Muscle of leg (tissue), 11 donors: ENCODE results near the gene CEMIP2. TPM values are rescaled to one million over a fixed set of nuclear protein-coding genes. Genes with fewer than 3 reads are reported as not detected.

Experiments
- DNase-seq: peaks from one replicate; pipeline ENCODE4 v3.0.0; 2013
- H3K27ac ChIP-seq: one replicate; pipeline ENCODE4 v1.5.1; 2013; ENCODE audit warnings: mild to moderate bottlenecking, low read length, control low read depth
- H3K27me3 ChIP-seq: one replicate; pipeline ENCODE4 v1.6.1; 2013; ENCODE audit warnings: low read length; ENCODE audit not compliant: control insufficient read depth, insufficient read depth
- H3K36me3 ChIP-seq: one replicate; pipeline ENCODE4 v1.6.1; 2013; ENCODE audit warnings: low read length; ENCODE audit not compliant: control insufficient read depth, insufficient read depth
- H3K4me1 ChIP-seq: one replicate; pipeline ENCODE4 v1.6.1; 2013; ENCODE audit warnings: low read length; ENCODE audit not compliant: control insufficient read depth, insufficient read depth
- H3K4me3 ChIP-seq: one replicate; pipeline ENCODE4 v1.5.1; 2013; ENCODE audit warnings: low read length, control low read depth
- H3K9me3 ChIP-seq: replicated peaks from 2 replicates; pipeline ENCODE4 v1.6.1; 2013; ENCODE audit warnings: low read depth, low read length; ENCODE audit not compliant: control insufficient read depth
- WGBS: methylation state at CpG from one replicate; pipeline ENCODE4 v1.1.5; 2013; ENCODE audit warnings: missing lambda C conversion rate; ENCODE audit not compliant: insufficient coverage; 5-methylcytosine and 5-hydroxymethylcytosine counted together
- polyA plus RNA-seq, 8 donors: library from polyadenylated mRNA; unstranded; fragments of 120-200 nt; gene quantifications; one replicate each; pipeline versions ENCODE4 v1.2.1 to v1.2.3, GENCODE V29; 2013; ENCODE audit warnings: inconsistent platforms in 1 of 8, low replicate concordance in 1 of 8; ENCODE audit not compliant: insufficient read length in 8 of 8, insufficient read depth in 1 of 8
- total RNA-seq: library from RNA; stranded (reverse); fragments of 120-200 nt; gene quantifications from one replicate; pipeline ENCODE4 v1.2.4, GENCODE V29; 2013

The CEMIP2 gene
- total and polyA plus RNA-seq, 9 donors = 19.9 to 44.6 (median 26.3) TPM

GRCh38 chr9:71655778-71656177 lies 112.5 kb downstream of the CEMIP2 start:
- H3K4me1 ChIP-seq = no peaks in the 10 kb centered on the region
- H3K27me3 ChIP-seq = no peaks in the 10 kb centered on the region
- no peaks in the 10 kb centered on the region for H3K36me3 ChIP-seq
- WGBS = 83% methylated on average over 1 of the region's 1 CpG
- H3K27ac ChIP-seq = no peak overlapping the region
- H3K4me3 ChIP-seq = no peak overlapping the region
- H3K9me3 ChIP-seq = no peaks in the 10 kb centered on the region
- no peak for DNase-seq

- Histone ChIP-seq H3K27ac (no peak overlapping the region), H3K27me3 (no peaks in the 10 kb centered on the region), H3K4me1 (no peaks in the 10 kb centered on the region), H3K36me3 (no peaks in the 10 kb centered on the region), H3K4me3 (no peak overlapping the region), H3K9me3 (no peaks in the 10 kb centered on the region)
- no CpG with 5 or more reads among the region's 6 CpGs for WGBS
- DNase-seq = no peak
Measured at GRCh38 chr9:71655141-71655540, 113.2 kb downstream of the CEMIP2 start.

- no peak for DNase-seq
- Histone ChIP-seq H3K27me3 (no peaks in the 10 kb centered on the region), H3K27ac (no peak overlapping the region), H3K4me3 (no peak overlapping the region), H3K9me3 (no peaks in the 10 kb centered on the region), H3K36me3 (no peaks in the 10 kb centered on the region), H3K4me1 (peaks cover 2% of the 10 kb centered on the region)
Measured at GRCh38 chr9:71652480-71652879, 115.8 kb downstream of the CEMIP2 start.

GRCh38 chr9:71648453-71648852 lies 119.9 kb downstream of the CEMIP2 start:
- Histone ChIP-seq H3K36me3 (no peaks in the 10 kb centered on the region), H3K4me1 (peaks cover 8% of the 10 kb centered on the region), H3K27me3 (no peaks in the 10 kb centered on the region), H3K4me3 (no peak overlapping the region), H3K9me3 (no peaks in the 10 kb centered on the region), H3K27ac (no peak overlapping the region)
- whole genome bisulfite sequencing = 75% methylated on average over 1 of the region's 1 CpG
- no peak for DNase-seq

- no peak overlapping the region for H3K4me3 ChIP-seq
Measured at GRCh38 chr9:71647094-71647591, 121.2 kb downstream of the CEMIP2 start.

GRCh38 chr9:71646131-71646530 lies 122.2 kb downstream of the CEMIP2 start:
- Histone ChIP-seq H3K27ac (no peak overlapping the region), H3K27me3 (no peaks in the 10 kb centered on the region), H3K4me3 (no peak overlapping the region), H3K36me3 (no peaks in the 10 kb centered on the region), H3K4me1 (peaks cover 8% of the 10 kb centered on the region), H3K9me3 (no peaks in the 10 kb centered on the region)
- WGBS = no CpG with 5 or more reads among the region's 1 CpG
- DNase-seq = no peak

More at GRCh38 chr9:71647094-71647591, 121.2 kb downstream of the CEMIP2 start:
- Histone ChIP-seq H3K4me1 (peaks cover 8% of the 10 kb centered on the region), H3K36me3 (no peaks in the 10 kb centered on the region), H3K27me3 (no peaks in the 10 kb centered on the region), H3K9me3 (no peaks in the 10 kb centered on the region), H3K27ac (no peak overlapping the region)
- 0% methylated on average over 3 of the region's 7 CpGs for WGBS
- peak; percentile 91 for DNase-seq

GRCh38 chr9:71644819-71645362 lies 123.4 kb downstream of the CEMIP2 start:
- Histone ChIP-seq H3K9me3 (no peaks in the 10 kb centered on the region), H3K4me3 (no peak overlapping the region), H3K27me3 (no peaks in the 10 kb centered on the region), H3K36me3 (no peaks in the 10 kb centered on the region), H3K27ac (no peak overlapping the region), H3K4me1 (peaks cover 8% of the 10 kb centered on the region)
- no CpG with 5 or more reads among the region's 1 CpG for WGBS
- DNase-seq = no peak

- H3K27me3 ChIP-seq = no peaks in the 10 kb centered on the region
- DNase-seq = no peak
- H3K9me3 ChIP-seq = no peaks in the 10 kb centered on the region
- WGBS = 47% methylated on average over 2 of the region's 2 CpGs
- no peak overlapping the region for H3K4me3 ChIP-seq
- no peak overlapping the region for H3K27ac ChIP-seq
- H3K4me1 ChIP-seq = peaks cover 8% of the 10 kb centered on the region
- no peaks in the 10 kb centered on the region for H3K36me3 ChIP-seq
Measured at GRCh38 chr9:71643330-71643729, 125.0 kb downstream of the CEMIP2 start.

- H3K36me3 ChIP-seq = no peaks in the 10 kb centered on the region
- WGBS = 86% methylated on average over 5 of the region's 5 CpGs
- peaks cover 2% of the 10 kb centered on the region for H3K4me1 ChIP-seq
- no peak overlapping the region for H3K4me3 ChIP-seq
- no peaks in the 10 kb centered on the region for H3K27me3 ChIP-seq
- no peaks in the 10 kb centered on the region for H3K9me3 ChIP-seq
- H3K27ac ChIP-seq = no peak overlapping the region
- peak; percentile 63 for DNase-seq
Measured at GRCh38 chr9:71642056-71642455, 126.3 kb downstream of the CEMIP2 start.

GRCh38 chr9:71638627-71639026 lies 129.7 kb downstream of the CEMIP2 start:
- DNase-seq = peak; percentile 83
- Histone ChIP-seq H3K4me1 (no peaks in the 10 kb centered on the region), H3K27ac (peak overlapping the region; percentile 62), H3K27me3 (no peaks in the 10 kb centered on the region), H3K4me3 (no peak overlapping the region), H3K9me3 (no peaks in the 10 kb centered on the region), H3K36me3 (no peaks in the 10 kb centered on the region)
- 29% methylated on average over 3 of the region's 7 CpGs for WGBS

GRCh38 chr9:71637926-71638325 lies 130.4 kb downstream of the CEMIP2 start:
- Histone ChIP-seq H3K4me3 (no peak overlapping the region), H3K27me3 (no peaks in the 10 kb centered on the region), H3K9me3 (no peaks in the 10 kb centered on the region), H3K27ac (peak overlapping the region; percentile 62), H3K36me3 (no peaks in the 10 kb centered on the region), H3K4me1 (no peaks in the 10 kb centered on the region)
- WGBS = 0% methylated on average over 1 of the region's 5 CpGs
- DNase-seq = peak; percentile 16
